WTC11 (cell line): ENCODE data around the gene TRAF3IP1. TPM values are rescaled to one million over a fixed set of nuclear protein-coding genes. Genes with fewer than 3 reads are reported as not detected.

ENCODE experiments used
- ATAC-seq: fragments of 200-7000 bp; cut with Tn5 transposase; 2 replicates; pipeline ENCODE4 v1.10.0; 2021; ENCODE audit warnings: mild to moderate bottlenecking, moderate library complexity
- CTCF ChIA-PET: fragments of 300-600 bp; sonication (Branson Sonifier 250); formaldehyde crosslinking; loops from one replicate; lab custom pipeline; 2021; ENCODE audit warnings: antibody characterized with exemption; lab: Charles Lee
- POLR2A ChIA-PET: fragments of 350-600 bp; sonication (Branson Sonifier 250); formaldehyde crosslinking; loops from one replicate; lab custom pipeline; 2021; ENCODE audit warnings: antibody characterized with exemption; lab: Charles Lee
- DNase-seq: peaks from one replicate; pipeline ENCODE4 v3.0.0; 2021; ENCODE audit warnings: low spot score
- H3K27ac Mint-ChIP-seq: 2 replicates; pipeline ENCODE4 v1.8.0; 2021; ENCODE audit warnings: mixed read lengths
- H3K27me3 Mint-ChIP-seq: 2 replicates; pipeline ENCODE4 v1.8.0; 2021; ENCODE audit warnings: low read depth, mild to moderate bottlenecking, moderate library complexity, mixed read lengths
- H3K36me3 Mint-ChIP-seq: 2 replicates; pipeline ENCODE4 v1.8.0; 2021; ENCODE audit warnings: mixed read lengths
- H3K4me1 Mint-ChIP-seq: 2 replicates; pipeline ENCODE4 v1.8.0; 2022; ENCODE audit warnings: mixed read lengths
- H3K4me3 Mint-ChIP-seq: 2 replicates; pipeline ENCODE4 v1.8.0; 2021; ENCODE audit warnings: mild to moderate bottlenecking, moderate library complexity, mixed read lengths
- H3K9me3 Mint-ChIP-seq: 2 replicates; pipeline ENCODE4 v1.8.0; 2021; ENCODE audit warnings: mixed read lengths
- AR ChIP-seq: fragments of 250-450 bp; sonication (Bioruptor Pico); IDR thresholded peaks from 2 replicates; pipeline ENCODE4 v1.9.0; 2021; ENCODE audit warnings: mild to moderate bottlenecking
- ATF6 ChIP-seq: sonication (generic); formaldehyde crosslinking; IDR thresholded peaks from 2 replicates; pipeline ENCODE4 v1.8.1; 2023; ENCODE audit warnings: mild to moderate bottlenecking, missing genetic modification reagents
- E2F4 ChIP-seq: sonication (generic); formaldehyde crosslinking; IDR thresholded peaks from 2 replicates; pipeline ENCODE4 v1.8.1; 2022; ENCODE audit warnings: low read depth, mild to moderate bottlenecking, moderate library complexity, missing genetic modification reagents, borderline replicate concordance
- EMX1 ChIP-seq: fragments of 250-450 bp; sonication (Bioruptor Pico); IDR thresholded peaks from 2 replicates; pipeline ENCODE4 v1.8.0; 2021; ENCODE audit warnings: mild to moderate bottlenecking
- GRHL2 ChIP-seq: fragments of 250-450 bp; sonication (Bioruptor Pico); IDR thresholded peaks from 2 replicates; pipeline ENCODE4 v1.8.0; 2022; ENCODE audit warnings: mild to moderate bottlenecking, moderate library complexity; ENCODE audit not compliant: insufficient replicate concordance, severe bottlenecking
- NFYB ChIP-seq: sonication (generic); formaldehyde crosslinking; conservative IDR thresholded peaks from 2 replicates; pipeline ENCODE4 v1.8.0; 2022; ENCODE audit warnings: low read depth, missing genetic modification reagents
- PREB ChIP-seq: sonication (generic); formaldehyde crosslinking; IDR thresholded peaks from 2 replicates; pipeline ENCODE4 v1.8.1; 2022; ENCODE audit warnings: mild to moderate bottlenecking, missing genetic modification reagents, moderate library complexity, borderline replicate concordance
- USF1 ChIP-seq: sonication (generic); formaldehyde crosslinking; IDR thresholded peaks from 2 replicates; pipeline ENCODE4 v1.8.0; 2022; ENCODE audit warnings: mild to moderate bottlenecking, missing genetic modification reagents
- ZNF671 ChIP-seq: fragments of 250-450 bp; sonication (Bioruptor Pico); IDR thresholded peaks from 2 replicates; pipeline ENCODE4 v1.8.0; 2021; ENCODE audit warnings: mild to moderate bottlenecking
- total RNA-seq: library from RNA; stranded (reverse); gene quantifications from 3 replicates; pipeline ENCODE4 v1.2.3, GENCODE V29; 2021

The TRAF3IP1 gene
- total RNA-seq, 1 experiment from 2014 or later = 18.7 TPM

- TF ChIP-seq E2F4 (CRISPR knock-in tag) (no peak), USF1 (CRISPR knock-in tag) (no peak), ZNF671 (CRISPR knock-in tag) (no peak)
Measured at GRCh38 chr2:238313289-238313990, 6.9 kb upstream of the TRAF3IP1 start (continued).

GRCh38 chr2:238313991-238314350 lies 6.3 kb upstream of the TRAF3IP1 start:
- DNase-seq = no peak
- CTCF ChIA-PET = interaction anchor here (1.8 kb wide), 1 partner anchor 51 kb away, joined by 6 read pairs; no protein-coding TSS in a partner anchor
- peaks cover 7% of the 10 kb centered on the region for H3K27me3 Mint-ChIP-seq

More at GRCh38 chr2:238313991-238314350, 6.3 kb upstream of the TRAF3IP1 start:
- Mint-ChIP-seq H3K36me3 (no peaks in the 10 kb centered on the region), H3K27ac (no peak overlapping the region), H3K4me1 (no peaks in the 10 kb centered on the region), H3K9me3 (no peaks in the 10 kb centered on the region), H3K4me3 (no peak overlapping the region)
- TF ChIP-seq PREB (CRISPR knock-in tag) (no peak), ATF6 (CRISPR knock-in tag) (no peak), NFYB (CRISPR knock-in tag) (no peak), EMX1 (CRISPR knock-in tag) (no peak), AR (CRISPR knock-in tag) (no peak), GRHL2 (CRISPR knock-in tag) (no peak)
- POLR2A ChIA-PET = no interaction called here
- ATAC-seq = no peak
